Measurements from ENCODE around the gene LPCAT1.
"Not testable (repeated sequence)": the region's sequence is repeated elsewhere in the genome, so short reads cannot be mapped to it uniquely, and the experiment has no call there.

The LPCAT1 gene

GRCh38 chr5:1516615-1517601, 6.9 kb downstream of the LPCAT1 start:
- DNase-seq, result peak; percentile 19 to 63
- H3K9me3 ChIP-seq, result no peaks in the 10 kb centered on the region
- H3K27me3 ChIP-seq, result no peaks in the 10 kb centered on the region
- intact Hi-C loops (cut with DNase I; ENCODE audit: low total_unique reads), result loop anchor here (10.0 kb wide), 1 partner anchor 172 kb away; the partner anchor contains the start of gene CLPTM1L
- H3K4me1 ChIP-seq, result peaks cover 0 to 12% (median 5%) of the 10 kb centered on the region in 4 donors
- TF ChIP-seq, protein P1, sequence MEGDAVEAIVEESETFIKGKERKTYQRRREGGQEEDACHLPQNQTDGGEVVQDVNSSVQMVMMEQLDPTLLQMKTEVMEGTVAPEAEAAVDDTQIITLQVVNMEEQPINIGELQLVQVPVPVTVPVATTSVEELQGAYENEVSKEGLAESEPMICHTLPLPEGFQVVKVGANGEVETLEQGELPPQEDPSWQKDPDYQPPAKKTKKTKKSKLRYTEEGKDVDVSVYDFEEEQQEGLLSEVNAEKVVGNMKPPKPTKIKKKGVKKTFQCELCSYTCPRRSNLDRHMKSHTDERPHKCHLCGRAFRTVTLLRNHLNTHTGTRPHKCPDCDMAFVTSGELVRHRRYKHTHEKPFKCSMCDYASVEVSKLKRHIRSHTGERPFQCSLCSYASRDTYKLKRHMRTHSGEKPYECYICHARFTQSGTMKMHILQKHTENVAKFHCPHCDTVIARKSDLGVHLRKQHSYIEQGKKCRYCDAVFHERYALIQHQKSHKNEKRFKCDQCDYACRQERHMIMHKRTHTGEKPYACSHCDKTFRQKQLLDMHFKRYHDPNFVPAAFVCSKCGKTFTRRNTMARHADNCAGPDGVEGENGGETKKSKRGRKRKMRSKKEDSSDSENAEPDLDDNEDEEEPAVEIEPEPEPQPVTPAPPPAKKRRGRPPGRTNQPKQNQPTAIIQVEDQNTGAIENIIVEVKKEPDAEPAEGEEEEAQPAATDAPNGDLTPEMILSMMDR (IDR thresholded peaks at IDR 0.05), result no peak
- H3K4me3 ChIP-seq, result no peak overlapping the region
- H3K27ac ChIP-seq, result no peak overlapping the region
- H3K36me3 ChIP-seq, result peaks cover 9 to 62% (median 16%) of the 10 kb centered on the region in 3 donors

- H3K27ac ChIP-seq, result no peak overlapping the region
- intact Hi-C loops (cut with DNase I; ENCODE audit: low total_unique reads), result loop anchor here (10.0 kb wide), 1 partner anchor 171 kb away; the partner anchor contains the start of gene CLPTM1L
Measured at GRCh38 chr5:1515921-1516571, 7.7 kb downstream of the LPCAT1 start.

DNA sequence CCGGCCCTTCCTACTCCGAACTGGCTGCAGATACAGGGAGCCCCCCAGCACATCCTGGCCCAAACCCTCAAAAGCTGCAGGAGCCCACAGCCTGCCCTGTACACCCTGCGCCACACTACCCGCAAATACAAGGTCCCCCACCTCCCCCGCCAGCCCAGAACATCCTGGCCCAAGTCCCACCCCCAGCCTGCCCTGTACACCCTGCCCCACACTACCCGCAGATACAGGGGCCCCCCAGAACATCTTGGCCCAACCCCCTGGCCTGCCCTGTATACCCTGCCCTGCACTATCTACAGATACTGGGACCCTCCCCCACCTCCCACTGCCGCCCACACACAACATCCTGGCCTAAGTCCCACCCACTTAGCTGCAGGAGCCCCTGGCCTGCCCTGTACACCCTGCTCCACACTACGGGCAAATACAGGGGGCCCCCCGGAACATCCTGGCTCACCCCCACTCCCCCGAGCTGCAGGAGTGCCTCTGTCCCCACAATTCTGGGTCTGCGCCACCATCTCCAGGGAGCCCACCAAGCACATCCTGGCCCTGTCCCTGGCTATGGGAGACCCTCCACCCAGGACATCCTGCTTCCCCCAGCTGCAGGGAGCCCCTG, 8.3 kb downstream of the LPCAT1 start:
- Histone ChIP-seq H3K27me3 (no peaks in the 10 kb centered on the region), H3K4me1 (peaks cover 0 to 7% (median 0%) of the 10 kb centered on the region in 4 donors), H3K36me3 (peaks cover 12 to 73% (median 30%) of the 10 kb centered on the region in 3 donors), H3K4me3 (no peak overlapping the region), H3K27ac (no peak overlapping the region), H3K9me3 (no peaks in the 10 kb centered on the region)
- DNase-seq, result peak; percentile 15 to 40
- TF ChIP-seq, protein P1 (IDR thresholded peaks at IDR 0.05), result no peak
- intact Hi-C loops (cut with DNase I; ENCODE audit: low total_unique reads), result loop anchor here (10.0 kb wide), 1 partner anchor 171 kb away; the partner anchor contains the start of gene CLPTM1L

More at GRCh38 chr5:1515921-1516571, 7.7 kb downstream of the LPCAT1 start:
- Histone ChIP-seq H3K4me3 (no peak overlapping the region), H3K27me3 (no peaks in the 10 kb centered on the region), H3K36me3 (peaks cover 12 to 67% (median 24%) of the 10 kb centered on the region in 3 donors), H3K4me1 (peaks cover 0 to 7% (median 0%) of the 10 kb centered on the region in 4 donors), H3K9me3 (no peaks in the 10 kb centered on the region)
- peak; percentile 17 to 50 for DNase-seq
- TF ChIP-seq, protein P1 (IDR thresholded peaks at IDR 0.05), result no peak

GRCh38 chr5:1514819-1515310, 8.9 kb downstream of the LPCAT1 start:
- peaks cover 12 to 70% (median 25%) of the 10 kb centered on the region in 3 donors for H3K36me3 ChIP-seq
- intact Hi-C loops (cut with DNase I; ENCODE audit: low total_unique reads), result loop anchor here (10.0 kb wide), 1 partner anchor 170 kb away; the partner anchor contains the start of gene CLPTM1L

DNA sequence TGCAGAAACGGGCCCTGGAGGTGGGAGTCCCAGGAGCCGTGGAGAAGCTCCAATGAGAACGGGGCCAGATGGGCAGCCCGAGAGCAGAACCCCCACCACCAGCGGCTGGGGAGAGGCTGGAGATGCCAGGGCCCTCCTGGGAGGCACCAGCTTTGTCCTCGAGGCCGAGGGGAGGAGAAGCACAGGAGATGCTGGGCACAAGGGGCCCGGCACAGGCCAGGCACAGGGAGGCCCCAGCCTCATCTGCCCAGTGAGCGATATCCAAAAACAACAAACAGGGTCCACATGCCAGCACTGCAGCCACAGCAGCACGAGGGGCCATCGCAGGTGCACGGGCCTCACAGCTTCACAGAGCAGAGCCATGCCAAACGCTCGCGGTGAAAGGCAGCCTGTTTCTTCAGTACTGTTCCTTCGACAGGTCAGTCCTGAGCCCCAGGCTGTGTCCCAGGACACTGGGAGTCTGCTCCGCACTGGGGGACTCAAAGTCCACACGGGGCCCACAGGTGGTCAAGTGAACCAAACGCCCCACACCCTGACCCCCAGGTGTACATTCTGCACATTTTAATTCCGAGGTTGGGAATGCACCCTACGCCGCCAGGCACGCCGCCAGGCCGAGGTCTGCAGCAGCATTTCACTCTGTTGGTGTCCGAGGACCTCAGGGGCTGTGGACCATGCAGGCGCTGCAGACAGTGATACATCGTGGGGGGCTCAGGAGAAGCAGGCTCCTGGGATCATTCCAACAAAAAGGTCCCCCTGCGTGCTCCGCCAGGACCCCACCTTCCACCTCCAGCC, 9.5 kb downstream of the LPCAT1 start:
- intact Hi-C loops (cut with DNase I; ENCODE audit: low total_unique reads), result loop anchor here (10.0 kb wide), 1 partner anchor 169 kb away; the partner anchor contains the start of gene CLPTM1L
- peak; percentile 15 to 59 for DNase-seq
- H3K27ac ChIP-seq, result no peak overlapping the region
- H3K9me3 ChIP-seq, result no peaks in the 10 kb centered on the region
- H3K36me3 ChIP-seq, result peaks cover 12 to 66% (median 24%) of the 10 kb centered on the region in 3 donors
- TF ChIP-seq, protein P1 (IDR thresholded peaks at IDR 0.05), result no peak
- H3K4me1 ChIP-seq, result peaks cover 0 to 7% (median 0%) of the 10 kb centered on the region in 4 donors
- H3K27me3 ChIP-seq, result no peaks in the 10 kb centered on the region
- H3K4me3 ChIP-seq, result no peak overlapping the region

More at GRCh38 chr5:1514819-1515310, 8.9 kb downstream of the LPCAT1 start:
- not testable (repeated sequence) for H3K27me3 ChIP-seq, H3K9me3 ChIP-seq, DNase-seq, H3K27ac ChIP-seq, H3K4me1 ChIP-seq, H3K4me3 ChIP-seq

All from tibial artery (tissue), 4 donors.